Measurements from ENCODE around the gene ZNRF1.

DNA sequence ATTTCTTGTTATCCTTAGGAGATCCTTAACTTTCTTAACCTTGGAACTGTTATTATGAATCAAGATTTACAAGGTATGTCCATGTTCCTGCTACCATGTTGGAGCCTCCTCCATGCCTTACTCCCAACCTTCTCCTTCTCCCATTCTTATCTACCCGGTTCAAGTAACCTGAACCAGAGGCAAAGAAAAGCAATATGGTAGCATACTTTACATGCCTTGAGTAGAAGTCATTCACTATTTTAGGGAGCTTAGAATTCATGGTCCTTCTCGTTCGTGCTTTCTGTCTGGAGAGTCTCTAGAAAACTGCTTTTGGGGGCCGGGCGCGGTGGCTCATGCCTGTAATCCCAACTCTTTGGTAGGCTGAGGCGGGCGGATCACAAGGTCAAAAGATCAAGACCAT lies 80.1 kb downstream of the ZNRF1 start:
- TF ChIP-seq POLR2A (IDR thresholded peaks at IDR 0.05; ENCODE audit: extremely low read depth, insufficient read length) (no peak), MAX (IDR thresholded peaks at IDR 0.05; ENCODE audit: low read depth, low read length) (no peak), MYC (IDR thresholded peaks at IDR 0.05; ENCODE audit: low read depth, low read length) (no peak)
- TF ChIP-seq, protein P1, sequence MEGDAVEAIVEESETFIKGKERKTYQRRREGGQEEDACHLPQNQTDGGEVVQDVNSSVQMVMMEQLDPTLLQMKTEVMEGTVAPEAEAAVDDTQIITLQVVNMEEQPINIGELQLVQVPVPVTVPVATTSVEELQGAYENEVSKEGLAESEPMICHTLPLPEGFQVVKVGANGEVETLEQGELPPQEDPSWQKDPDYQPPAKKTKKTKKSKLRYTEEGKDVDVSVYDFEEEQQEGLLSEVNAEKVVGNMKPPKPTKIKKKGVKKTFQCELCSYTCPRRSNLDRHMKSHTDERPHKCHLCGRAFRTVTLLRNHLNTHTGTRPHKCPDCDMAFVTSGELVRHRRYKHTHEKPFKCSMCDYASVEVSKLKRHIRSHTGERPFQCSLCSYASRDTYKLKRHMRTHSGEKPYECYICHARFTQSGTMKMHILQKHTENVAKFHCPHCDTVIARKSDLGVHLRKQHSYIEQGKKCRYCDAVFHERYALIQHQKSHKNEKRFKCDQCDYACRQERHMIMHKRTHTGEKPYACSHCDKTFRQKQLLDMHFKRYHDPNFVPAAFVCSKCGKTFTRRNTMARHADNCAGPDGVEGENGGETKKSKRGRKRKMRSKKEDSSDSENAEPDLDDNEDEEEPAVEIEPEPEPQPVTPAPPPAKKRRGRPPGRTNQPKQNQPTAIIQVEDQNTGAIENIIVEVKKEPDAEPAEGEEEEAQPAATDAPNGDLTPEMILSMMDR (IDR thresholded peaks at IDR 0.05; ENCODE audit: low read depth, low read length): no peak
